Upper lobe of left lung (tissue), 4 donors: ENCODE measurements around the gene KRTAP5-1.

ENCODE experiments used
- CTCF ChIP-seq, 6 experiments: fragments of 450-650 bp in 4 of 6; fragments of 200-600 bp in 2 of 6; sonication (generic) in 2 of 6; IDR thresholded peaks; one replicate each; pipeline ENCODE4 v1.5.1; 2016 to 2019; ENCODE audit warnings: antibody characterized with exemption in 6 of 6
- EP300 ChIP-seq, 4 donors: sonication (generic); formaldehyde crosslinking; IDR thresholded peaks; one replicate each; pipeline ENCODE4 v1.5.1; 2017; ENCODE audit warnings: antibody characterized with exemption in 4 of 4, control low read depth in 2 of 4
- POLR2A ChIP-seq, 4 donors: fragments of 450-650 bp; IDR thresholded peaks; one replicate each; pipeline ENCODE4 v1.5.1; 2016 to 2017; ENCODE audit warnings: antibody characterized with exemption in 4 of 4, mild to moderate bottlenecking in 2 of 4

GRCh38 chr11:1600626-1601025, 15.5 kb upstream of the KRTAP5-1 start:
- TF ChIP-seq CTCF (IDR thresholded peaks at IDR 0.05) (no peak), EP300 (IDR thresholded peaks at IDR 0.05) (no peak), POLR2A (IDR thresholded peaks at IDR 0.05) (no peak)
